ENCODE data around the gene PARD3B. TPM values are rescaled to one million over a fixed set of nuclear protein-coding genes. Genes with fewer than 3 reads are reported as not detected.

PARD3B gene
- total and polyA plus RNA-seq, 10 of the 15 experiments (the other 5 are each of a cell fraction or from before 2014, with no cell fraction given): 0.01 to 0.54 (median 0.07) TPM; not detected in 7

GRCh38 chr2:205435970-205436369 lies 890.7 kb downstream of the PARD3B start:
- in situ Hi-C loops (cut with MboI): no loop called here
- WGBS (ENCODE audit: insufficient coverage, insufficient replicate concordance, low lambda C conversion rate, missing lambda C conversion rate): 44% methylated on average over 4 of the region's 4 CpGs

DNA sequence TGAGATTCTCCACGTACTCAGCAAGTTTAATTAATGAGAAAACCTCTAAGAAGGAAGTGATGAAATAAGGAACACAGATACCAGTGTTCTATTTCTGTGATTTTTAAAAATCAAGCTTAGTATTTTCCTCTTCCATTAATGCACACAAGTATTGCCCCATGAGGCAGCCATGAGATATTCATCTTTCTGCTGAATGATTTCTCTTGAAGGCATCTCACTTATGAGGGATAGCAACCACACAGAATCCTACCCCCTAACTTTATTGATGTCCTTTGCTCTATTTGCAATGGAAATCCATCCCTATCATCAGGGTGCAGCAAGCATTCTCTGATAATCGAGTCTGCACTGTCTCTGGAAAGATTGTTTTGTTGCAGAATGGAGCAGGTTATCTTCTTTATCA lies 893.0 kb downstream of the PARD3B start:
- CTCF ChIA-PET: no interaction called here
- no peaks in the 10 kb centered on the region for H3K9me3 ChIP-seq (replicated peaks; ENCODE audit: control insufficient read depth, insufficient read depth, low read length)
- FAIRE-seq: no peak
- no peaks in the 10 kb centered on the region for H3K4me1 ChIP-seq (ENCODE audit: control insufficient read depth, insufficient read depth, low read length)
- no peak for DNase-seq (ENCODE audit: low read depth, low spot score)
- no peak overlapping the region for H3K4me2 ChIP-seq (ENCODE audit: control insufficient read depth, insufficient read depth)
- no peaks in the 10 kb centered on the region for H4K20me1 ChIP-seq (ENCODE audit: control insufficient read depth, insufficient read depth)
- POLR2A ChIA-PET: no interaction called here
- H3K27ac ChIP-seq (ENCODE audit: control insufficient read depth, insufficient read depth): no peak overlapping the region
- no peak overlapping the region for H2AFZ ChIP-seq (ENCODE audit: control insufficient read depth, low read depth, low read length)
- no TSS peak for BruUV-seq (replicated peaks)
- H3K79me2 ChIP-seq (ENCODE audit: control insufficient read depth, insufficient read depth, low read length): no peaks in the 10 kb centered on the region
- in situ Hi-C loops (cut with MboI): no loop called here
- no peak overlapping the region for H3K4me3 ChIP-seq
- SMC1A ChIA-PET (ENCODE audit: uncharacterized antibody, unreplicated experiment): no interaction called here
- no peaks in the 10 kb centered on the region for H3K27me3 ChIP-seq (replicated peaks in 1 of 2; ENCODE audit: control insufficient read depth in 2 of 2, insufficient read depth in 2 of 2, low read length in 1 of 2)
- no peak overlapping the region for H3K9ac ChIP-seq (ENCODE audit: control insufficient read depth, insufficient read depth, low read length)
- intact Hi-C loops (cut with micrococcal nuclease; ENCODE audit: unreplicated experiment): no loop called here
- RAD21 ChIA-PET (ENCODE audit: unreplicated experiment): no interaction called here
- H3K36me3 ChIP-seq (ENCODE audit: control insufficient read depth in 2 of 2, insufficient read depth in 2 of 2, low read length in 1 of 2): no peaks in the 10 kb centered on the region
- ATAC-seq: no peak
- whole genome bisulfite sequencing (ENCODE audit: insufficient coverage, insufficient replicate concordance, low lambda C conversion rate, missing lambda C conversion rate): 4% methylated on average over 2 of the region's 2 CpGs
- TF ChIP-seq CBX5 (IDR thresholded peaks at IDR 0.05; ENCODE audit: low read depth): no peak
- no peak for TF ChIP-seq CREM (IDR thresholded peaks at IDR 0.05; ENCODE audit: low read depth)
- no peak for TF ChIP-seq ASH2L (IDR thresholded peaks at IDR 0.05; ENCODE audit: borderline replicate concordance, low read depth)
- TF ChIP-seq, protein P1, sequence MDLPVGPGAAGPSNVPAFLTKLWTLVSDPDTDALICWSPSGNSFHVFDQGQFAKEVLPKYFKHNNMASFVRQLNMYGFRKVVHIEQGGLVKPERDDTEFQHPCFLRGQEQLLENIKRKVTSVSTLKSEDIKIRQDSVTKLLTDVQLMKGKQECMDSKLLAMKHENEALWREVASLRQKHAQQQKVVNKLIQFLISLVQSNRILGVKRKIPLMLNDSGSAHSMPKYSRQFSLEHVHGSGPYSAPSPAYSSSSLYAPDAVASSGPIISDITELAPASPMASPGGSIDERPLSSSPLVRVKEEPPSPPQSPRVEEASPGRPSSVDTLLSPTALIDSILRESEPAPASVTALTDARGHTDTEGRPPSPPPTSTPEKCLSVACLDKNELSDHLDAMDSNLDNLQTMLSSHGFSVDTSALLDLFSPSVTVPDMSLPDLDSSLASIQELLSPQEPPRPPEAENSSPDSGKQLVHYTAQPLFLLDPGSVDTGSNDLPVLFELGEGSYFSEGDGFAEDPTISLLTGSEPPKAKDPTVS (IDR thresholded peaks at IDR 0.05; ENCODE audit: low read depth, low read length): no peak
- TF ChIP-seq HDGF (IDR thresholded peaks at IDR 0.05): no peak
- TF ChIP-seq, protein P2, sequence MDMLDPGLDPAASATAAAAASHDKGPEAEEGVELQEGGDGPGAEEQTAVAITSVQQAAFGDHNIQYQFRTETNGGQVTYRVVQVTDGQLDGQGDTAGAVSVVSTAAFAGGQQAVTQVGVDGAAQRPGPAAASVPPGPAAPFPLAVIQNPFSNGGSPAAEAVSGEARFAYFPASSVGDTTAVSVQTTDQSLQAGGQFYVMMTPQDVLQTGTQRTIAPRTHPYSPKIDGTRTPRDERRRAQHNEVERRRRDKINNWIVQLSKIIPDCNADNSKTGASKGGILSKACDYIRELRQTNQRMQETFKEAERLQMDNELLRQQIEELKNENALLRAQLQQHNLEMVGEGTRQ (IDR thresholded peaks at IDR 0.05; ENCODE audit: borderline replicate concordance, low read depth, low read length): no peak
- no peak for TF ChIP-seq LARP7 (IDR thresholded peaks at IDR 0.05)
- no peak for TF ChIP-seq BRCA1 (IDR thresholded peaks at IDR 0.05; ENCODE audit: low read depth, low read length)
- TF ChIP-seq EP300 (IDR thresholded peaks at IDR 0.05; ENCODE audit: borderline replicate concordance in 1 of 2, control insufficient read depth in 1 of 2, low read depth in 2 of 2, low read length in 2 of 2): no peak
- no peak for TF ChIP-seq NFXL1 (IDR thresholded peaks at IDR 0.05; ENCODE audit: borderline replicate concordance)
- no peak for TF ChIP-seq ZNF24 (IDR thresholded peaks at IDR 0.05)
- no peak for TF ChIP-seq MEF2B (IDR thresholded peaks at IDR 0.05; ENCODE audit: partially characterized antibody, poor library complexity, severe bottlenecking)

More at GRCh38 chr2:205435970-205436369, 890.7 kb downstream of the PARD3B start:
- H3K27me3 ChIP-seq (replicated peaks in 1 of 2; ENCODE audit: control insufficient read depth in 2 of 2, insufficient read depth in 2 of 2, low read length in 1 of 2): no peaks in the 10 kb centered on the region
- H3K9ac ChIP-seq (ENCODE audit: control insufficient read depth, insufficient read depth, low read length): no peak overlapping the region
- FAIRE-seq (no peak), DNase-seq (ENCODE audit: low read depth, low spot score) (no peak), ATAC-seq (no peak)
- ChIA-PET RAD21 (ENCODE audit: unreplicated experiment) (no interaction called here), SMC1A (ENCODE audit: uncharacterized antibody, unreplicated experiment) (no interaction called here), POLR2A (no interaction called here), CTCF (interaction anchor here (1.0 kb wide), 1 partner anchor 28 kb away, joined by 3 read pairs; no protein-coding TSS in a partner anchor)
- no peaks in the 10 kb centered on the region for H3K9me3 ChIP-seq (replicated peaks; ENCODE audit: control insufficient read depth, insufficient read depth, low read length)
- H3K4me3 ChIP-seq: no peak overlapping the region
- no peak overlapping the region for H2AFZ ChIP-seq (ENCODE audit: control insufficient read depth, low read depth, low read length)
- no peaks in the 10 kb centered on the region for H3K4me1 ChIP-seq (ENCODE audit: control insufficient read depth, insufficient read depth, low read length)
- no peaks in the 10 kb centered on the region for H3K36me3 ChIP-seq (ENCODE audit: control insufficient read depth in 2 of 2, insufficient read depth in 2 of 2, low read length in 1 of 2)
- no peak overlapping the region for H3K27ac ChIP-seq (ENCODE audit: control insufficient read depth, insufficient read depth)
- H3K4me2 ChIP-seq (ENCODE audit: control insufficient read depth, insufficient read depth): no peak overlapping the region
- H4K20me1 ChIP-seq (ENCODE audit: control insufficient read depth, insufficient read depth): no peaks in the 10 kb centered on the region
- TF ChIP-seq NFYB (IDR thresholded peaks at IDR 0.05; ENCODE audit: insufficient read depth, low read depth, low read length) (no peak), SMARCA5 (IDR thresholded peaks at IDR 0.05) (no peak), CEBPB (IDR thresholded peaks at IDR 0.05; ENCODE audit: borderline replicate concordance in 1 of 2, low read depth in 2 of 2, low read length in 2 of 2) (no peak), NBN (IDR thresholded peaks at IDR 0.05) (no peak)
- TF ChIP-seq, protein P3, sequence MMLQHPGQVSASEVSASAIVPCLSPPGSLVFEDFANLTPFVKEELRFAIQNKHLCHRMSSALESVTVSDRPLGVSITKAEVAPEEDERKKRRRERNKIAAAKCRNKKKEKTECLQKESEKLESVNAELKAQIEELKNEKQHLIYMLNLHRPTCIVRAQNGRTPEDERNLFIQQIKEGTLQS (IDR thresholded peaks at IDR 0.05; ENCODE audit: borderline replicate concordance, extremely low read depth, low read depth, low read length): no peak
- intact Hi-C loops (cut with micrococcal nuclease; ENCODE audit: unreplicated experiment): no loop called here
- H3K79me2 ChIP-seq (ENCODE audit: control insufficient read depth, insufficient read depth, low read length): no peaks in the 10 kb centered on the region
- no TSS peak for BruUV-seq (replicated peaks)
